Thymus (tissue), 11 donors: ENCODE measurements around the gene CNKSR1. TPM values are rescaled to one million over a fixed set of nuclear protein-coding genes. Genes with fewer than 3 reads are reported as not detected.

Experiments
- DNase-seq, 9 donors: peaks; one replicate each; pipeline ENCODE4 v3.0.0-alpha.2; 2013; ENCODE audit warnings: low spot score in 9 of 9, low read depth in 6 of 9, missing footprints in 1 of 9
- H3K27ac ChIP-seq, 2 donors: one replicate each; pipeline ENCODE4 v1.5.1; 2013; ENCODE audit warnings: control low read depth in 1 of 2, low read depth in 1 of 2, low read length in 1 of 2, mild to moderate bottlenecking in 1 of 2, moderate library complexity in 1 of 2
- H3K27me3 ChIP-seq, 2 donors: one replicate each; pipeline ENCODE4 v1.5.1; 2013; ENCODE audit warnings: low read length in 1 of 2; ENCODE audit not compliant: control insufficient read depth in 2 of 2, insufficient read depth in 1 of 2
- H3K36me3 ChIP-seq, 2 donors: one replicate each; pipeline ENCODE4 v1.5.1; 2013; ENCODE audit warnings: low read length in 1 of 2, mild to moderate bottlenecking in 1 of 2, moderate library complexity in 1 of 2; ENCODE audit not compliant: control insufficient read depth in 2 of 2, insufficient read depth in 2 of 2
- H3K4me1 ChIP-seq, 2 donors: one replicate each; pipeline ENCODE4 v1.5.1; 2013; ENCODE audit warnings: low read length in 2 of 2; ENCODE audit not compliant: control insufficient read depth in 2 of 2, insufficient read depth in 2 of 2
- H3K4me3 ChIP-seq, 2 donors: one replicate each; pipeline ENCODE4 v1.5.1; 2013; ENCODE audit warnings: low read length in 2 of 2, control low read depth in 1 of 2, mild to moderate bottlenecking in 1 of 2
- H3K9me3 ChIP-seq, 2 donors: one replicate each; pipeline ENCODE4 v1.5.1; 2013; ENCODE audit warnings: low read length in 1 of 2, mild to moderate bottlenecking in 1 of 2; ENCODE audit not compliant: control insufficient read depth in 2 of 2, insufficient read depth in 1 of 2
- WGBS: extraction: QIAGEN DNeasy Blood & Tissue Kit; methylation state at CpG from one replicate; pipeline ENCODE4 v1.1.7; 2013; 5-methylcytosine and 5-hydroxymethylcytosine counted together
- polyA plus RNA-seq: library from polyadenylated mRNA; stranded (reverse); fragments of 200-250 nt; gene quantifications from one replicate; pipeline ENCODE4 v1.2.3, GENCODE V29; 2013
- total RNA-seq: library from RNA; stranded (reverse); fragments of 120-200 nt; gene quantifications from one replicate; pipeline ENCODE4 v1.2.4, GENCODE V29; 2013
- donor health status: healthy.

Gene CNKSR1
- total and polyA plus RNA-seq, 2 donors, result 1.1 to 9.5 TPM

GRCh38 chr1:26164861-26165842 is 12.1 kb upstream of the CNKSR1 start:
- DNase-seq, result no peak
- peaks cover 12 to 44% of the 10 kb centered on the region in 2 donors for H3K4me1 ChIP-seq
- H3K9me3 ChIP-seq, result peaks cover 0 to 8% of the 10 kb centered on the region in 2 donors
- H3K27ac ChIP-seq, result no peak overlapping the region
- 81% methylated on average over 19 of the region's 19 CpGs for WGBS
- H3K4me3 ChIP-seq, result no peak overlapping the region
- H3K36me3 ChIP-seq, result no peaks in the 10 kb centered on the region
- peaks cover 27 to 67% of the 10 kb centered on the region in 2 donors for H3K27me3 ChIP-seq

GRCh38 chr1:26166719-26167281 is 10.5 kb upstream of the CNKSR1 start:
- H3K4me3 ChIP-seq, result no peak overlapping the region
- DNase-seq, result peak in 1 of 9 donors; percentile 39
- peaks cover 2 to 3% of the 10 kb centered on the region in 2 donors for H3K36me3 ChIP-seq
- H3K27ac ChIP-seq, result no peak overlapping the region
- WGBS, result 77% methylated on average over 4 of the region's 4 CpGs
- H3K4me1 ChIP-seq, result peaks cover 15 to 43% of the 10 kb centered on the region in 2 donors
- H3K27me3 ChIP-seq, result peaks cover 19 to 55% of the 10 kb centered on the region in 2 donors
- H3K9me3 ChIP-seq, result peaks cover 0 to 8% of the 10 kb centered on the region in 2 donors

- Histone ChIP-seq H3K36me3 (peaks cover 2 to 3% of the 10 kb centered on the region in 2 donors), H3K4me1 (peaks cover 15 to 37% of the 10 kb centered on the region in 2 donors), H3K27me3 (peaks cover 6 to 38% of the 10 kb centered on the region in 2 donors), H3K27ac (peak within 1 kb of the TSS in 1 of 2 donors; percentile 68), H3K4me3 (peak within 1 kb of the TSS; percentile 67 to 87), H3K9me3 (no peaks in the 10 kb centered on the region)
- WGBS, result 92% methylated on average over 5 of the region's 5 CpGs
- no peak for DNase-seq
Measured at GRCh38 chr1:26168410-26169197, 8.7 kb upstream of the CNKSR1 start, which contains the start of gene C1orf232. TSS of gene C1orf232 (minus strand) at chr1:26168963. CDS start at chr1:26168499, 464 bp downstream.

GRCh38 chr1:26169198-26169554 is 8.1 kb upstream of the CNKSR1 start:
- Histone ChIP-seq H3K4me3 (peak overlapping the region in 1 of 2 donors; percentile 67), H3K4me1 (peaks cover 14 to 32% of the 10 kb centered on the region in 2 donors), H3K27me3 (peaks cover 3 to 33% of the 10 kb centered on the region in 2 donors), H3K36me3 (peaks cover 2 to 3% of the 10 kb centered on the region in 2 donors), H3K27ac (no peak overlapping the region), H3K9me3 (no peaks in the 10 kb centered on the region)
- no peak for DNase-seq
- 93% methylated on average over 4 of the region's 4 CpGs for WGBS

- WGBS, result 2% methylated on average over 76 of the region's 76 CpGs
- Histone ChIP-seq H3K9me3 (no peaks in the 10 kb centered on the region), H3K36me3 (peaks cover 2 to 3% of the 10 kb centered on the region in 2 donors), H3K4me3 (peak within 1 kb of the TSS; percentile 67 to 87), H3K27ac (peak within 1 kb of the TSS in 1 of 2 donors; percentile 68), H3K27me3 (peaks cover under 1 to 27% of the 10 kb centered on the region in 2 donors), H3K4me1 (peaks cover 10 to 27% of the 10 kb centered on the region in 2 donors)
- peak in 6 of 9 donors; percentile 49 to 77 (median 63) for DNase-seq
Measured at GRCh38 chr1:26169669-26170471, 7.4 kb upstream of the CNKSR1 start, which contains the start of gene ZNF593. TSS of gene ZNF593 (plus strand) at chr1:26169908. CDS start at chr1:26169984, 76 bp downstream.

- H3K9me3 ChIP-seq, result no peaks in the 10 kb centered on the region
- H3K27me3 ChIP-seq, result peaks cover 0 to 24% of the 10 kb centered on the region in 2 donors
- H3K27ac ChIP-seq, result no peak overlapping the region
- H3K4me3 ChIP-seq, result peak overlapping the region; percentile 67 to 87
- WGBS, result 90% methylated on average over 9 of the region's 9 CpGs
- peaks cover 10 to 27% of the 10 kb centered on the region in 2 donors for H3K4me1 ChIP-seq
- peaks cover 2 to 3% of the 10 kb centered on the region in 2 donors for H3K36me3 ChIP-seq
- DNase-seq, result no peak
Measured at GRCh38 chr1:26170472-26170821, 6.8 kb upstream of the CNKSR1 start.

GRCh38 chr1:26171084-26172072 is 5.9 kb upstream of the CNKSR1 start, which contains the start of gene ZNF593OS:
TSS of gene ZNF593OS (minus strand) at chr1:26171832. CDS start at chr1:26171661, 171 bp downstream.
- peaks cover 10 to 26% of the 10 kb centered on the region in 2 donors for H3K4me1 ChIP-seq
- peaks cover 2 to 3% of the 10 kb centered on the region in 2 donors for H3K36me3 ChIP-seq
- H3K27ac ChIP-seq, result no peak within 1 kb of the TSS
- peaks cover 0 to 18% of the 10 kb centered on the region in 2 donors for H3K27me3 ChIP-seq
- WGBS, result 97% methylated on average over 34 of the region's 34 CpGs
- no peak within 1 kb of the TSS for H3K4me3 ChIP-seq
- H3K9me3 ChIP-seq, result no peaks in the 10 kb centered on the region
- no peak for DNase-seq
